Measurements from ENCODE around the gene LRPPRC.

LRPPRC gene

GRCh38 chr2:43852196-43852730 is 143.5 kb downstream of the LRPPRC start:
- DNase-seq = no peak

- no peak for DNase-seq
Observed at GRCh38 chr2:43851011-43851980, 144.5 kb downstream of the LRPPRC start.

GRCh38 chr2:43848214-43848613 is 147.6 kb downstream of the LRPPRC start:
- DNase-seq = no peak

GRCh38 chr2:43846140-43846793 is 149.5 kb downstream of the LRPPRC start:
- no peak for DNase-seq

- no peak for DNase-seq
Observed at GRCh38 chr2:43845181-43845580, 150.6 kb downstream of the LRPPRC start.

- no peak for DNase-seq
Observed at GRCh38 chr2:43842866-43843226, 152.9 kb downstream of the LRPPRC start.

- DNase-seq = no peak
Observed at GRCh38 chr2:43841949-43842865, 153.6 kb downstream of the LRPPRC start.

GRCh38 chr2:43840965-43841364 is 154.8 kb downstream of the LRPPRC start:
- DNase-seq = no peak

- DNase-seq = no peak
Observed at GRCh38 chr2:43839776-43840564, 155.8 kb downstream of the LRPPRC start.

- no peak for DNase-seq
Observed at GRCh38 chr2:43838560-43839267, 157.1 kb downstream of the LRPPRC start, which contains the start of the genes ABCG5 and ABCG8. TSS of gene ABCG5 (minus strand) at chr2:43838839. CDS start at chr2:43838679, 160 bp downstream. TSS of gene ABCG8 (plus strand) at chr2:43838971. CDS start at chr2:43839054, 83 bp downstream.

- DNase-seq = no peak
Observed at GRCh38 chr2:43837831-43838559, 157.8 kb downstream of the LRPPRC start.

GRCh38 chr2:43837033-43837432 is 158.8 kb downstream of the LRPPRC start:
- no peak for DNase-seq
